SK-N-MC (cell line): ENCODE measurements around the gene SZT2.

Experiments used
- EZH2 ChIP-seq: fragments of 200-600 bp; sonication (generic); IDR thresholded peaks from one replicate; pipeline ENCODE4 v1.6.1; 2017; ENCODE audit warnings: antibody characterized with exemption
- POLR2AphosphoS5 ChIP-seq: IDR thresholded peaks from 2 replicates; pipeline ENCODE4 v1.6.1; 2012; ENCODE audit warnings: mild to moderate bottlenecking, low read depth, low read length, borderline replicate concordance

GRCh38 chr1:43381612-43382011, 8.1 kb upstream of the SZT2 start:
- no peak for TF ChIP-seq POLR2AphosphoS5
- TF ChIP-seq EZH2: no peak
